K562 treated with DMSO at 1 percent for 4 hours (cell line): ENCODE data around the gene TMIGD1. TPM values are rescaled to one million over a fixed set of nuclear protein-coding genes. Genes with fewer than 3 reads are reported as not detected.

ENCODE experiments used
- total RNA-seq: library from RNA; unstranded; fragments of 300-600 nt; gene quantifications from 2 replicates; pipeline ENCODE4 v1.2.3, GENCODE V29; 2022; ENCODE audit not compliant: insufficient read depth

TMIGD1 gene, protein sequence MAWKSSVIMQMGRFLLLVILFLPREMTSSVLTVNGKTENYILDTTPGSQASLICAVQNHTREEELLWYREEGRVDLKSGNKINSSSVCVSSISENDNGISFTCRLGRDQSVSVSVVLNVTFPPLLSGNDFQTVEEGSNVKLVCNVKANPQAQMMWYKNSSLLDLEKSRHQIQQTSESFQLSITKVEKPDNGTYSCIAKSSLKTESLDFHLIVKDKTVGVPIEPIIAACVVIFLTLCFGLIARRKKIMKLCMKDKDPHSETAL
- not detected in 2 replicates for total RNA-seq

DNA sequence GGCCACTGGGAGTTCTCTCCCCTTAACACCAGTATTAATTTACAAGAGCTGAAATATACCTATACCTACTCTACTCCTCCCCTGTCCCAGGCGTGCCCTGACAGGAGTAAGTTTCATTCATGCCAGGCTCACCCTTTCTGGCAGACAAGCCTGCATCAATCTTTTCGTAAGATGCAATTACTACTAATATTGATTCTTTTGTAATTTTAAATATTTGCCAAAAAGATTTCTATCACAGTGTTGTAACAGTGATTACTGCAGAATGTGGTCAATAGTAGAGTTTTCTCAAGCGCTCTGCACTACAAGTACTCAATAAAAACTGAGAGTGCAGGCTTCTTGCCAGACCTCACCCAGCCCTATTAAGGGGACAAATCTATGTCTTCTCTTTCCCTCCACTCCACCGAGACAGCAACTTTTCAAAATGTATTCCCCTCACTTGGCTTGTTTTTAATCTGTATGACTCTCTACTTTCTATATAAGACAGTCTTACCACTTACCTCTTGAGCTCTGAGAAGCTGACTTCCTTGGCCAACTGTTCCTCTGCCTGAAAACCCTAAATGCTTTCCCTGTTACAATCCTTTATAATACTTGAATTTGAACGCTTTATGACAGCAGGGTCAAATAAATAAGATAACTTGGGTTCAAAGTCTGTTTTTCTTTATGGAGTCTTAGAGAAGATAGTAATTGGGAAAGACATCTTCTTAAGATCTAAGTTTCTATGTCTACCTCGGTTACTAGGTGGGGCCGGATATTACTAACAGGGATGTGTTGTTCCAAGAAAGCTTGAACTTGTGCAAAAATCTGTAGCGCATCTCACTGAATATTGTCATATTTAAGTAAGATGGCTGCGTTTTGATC, at the start of gene TMIGD1:
TSS of gene TMIGD1 (minus strand) at position 555 of the 858 bp plus-strand sequence. CDS start 1,924 bp downstream, outside the sequence.

DNA sequence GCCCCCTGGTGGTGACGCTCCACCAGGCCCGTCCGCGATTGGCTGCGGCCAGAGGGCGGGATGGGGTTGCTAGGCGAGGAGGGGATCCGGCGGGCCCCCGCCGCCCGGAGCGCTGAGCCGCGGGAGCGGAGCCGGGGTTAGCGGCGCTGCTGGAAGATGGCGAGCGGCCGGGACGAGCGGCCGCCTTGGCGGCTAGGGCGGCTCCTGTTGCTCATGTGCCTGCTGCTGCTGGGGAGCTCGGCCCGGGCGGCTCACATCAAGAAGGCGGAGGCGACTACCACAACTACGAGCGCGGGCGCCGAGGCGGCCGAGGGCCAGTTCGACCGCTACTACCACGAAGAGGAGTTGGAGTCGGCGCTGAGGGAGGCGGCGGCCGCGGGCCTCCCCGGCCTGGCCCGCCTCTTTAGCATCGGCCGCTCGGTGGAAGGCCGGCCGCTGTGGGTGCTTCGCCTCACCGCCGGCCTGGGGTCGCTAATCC, 45.0 kb upstream of the TMIGD1 start, which contains the start of gene CPD:
TSS of gene CPD (plus strand) at position 103 of the 478 bp plus-strand sequence. CDS start at position 157, 54 bp downstream.

DNA sequence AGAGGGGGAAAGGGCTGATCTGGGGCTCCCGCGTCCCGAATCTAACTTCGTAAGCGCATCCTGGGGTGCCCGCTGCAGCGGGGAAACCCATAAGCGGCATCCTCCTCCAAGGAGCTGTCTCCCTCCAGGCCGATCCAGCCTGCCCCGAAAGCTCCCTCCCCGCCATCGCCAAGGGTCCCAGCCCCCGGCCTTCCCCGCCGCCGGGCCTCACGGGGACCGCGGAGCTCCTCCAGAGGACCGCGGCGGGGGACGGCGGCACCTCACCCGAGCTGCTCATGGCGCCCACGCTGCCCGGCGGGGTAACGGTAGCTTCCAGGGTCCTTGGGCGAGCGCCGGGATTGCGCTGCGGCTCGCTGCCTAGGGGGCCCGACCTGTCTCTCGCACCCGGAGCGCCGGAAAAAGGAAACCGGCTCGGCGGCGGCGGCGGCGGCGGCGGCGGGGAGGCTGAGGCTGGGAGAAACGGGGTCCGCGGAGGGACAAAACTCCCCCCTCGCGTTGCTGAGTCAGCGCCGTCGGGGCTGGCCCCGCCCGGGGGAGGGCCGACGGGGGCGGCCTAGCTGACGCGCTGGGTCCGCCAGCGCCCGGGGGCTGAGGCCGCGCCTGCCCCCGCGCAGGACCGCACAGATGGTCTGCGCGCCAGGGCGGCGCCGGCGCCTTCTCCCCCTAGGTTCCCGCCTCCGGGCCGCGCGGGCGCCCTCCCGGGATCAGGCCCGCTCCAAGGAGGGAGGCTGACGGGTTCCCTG, 42.1 kb downstream of the TMIGD1 start, which contains the start of gene BLMH:
TSS of gene BLMH (minus strand) at position 402 of the 743 bp plus-strand sequence. CDS start at position 277, 125 bp downstream.

Other genes with a start within 250 kb of the TMIGD1 start
- gene NSRP1, start 217.2 kb downstream of the TMIGD1 start, total RNA-seq: 19.7 and 20.9 TPM in 2 replicates
- 0.73 TPM in 1 of 2 replicates, not detected in the other for gene SLC6A4, start 98.4 kb downstream of the TMIGD1 start, total RNA-seq
- gene BLMH, start 42.1 kb downstream of the TMIGD1 start, total RNA-seq: 58.4 and 61.5 TPM in 2 replicates
- 20.0 and 21.7 TPM in 2 replicates for gene CPD, start 44.9 kb upstream of the TMIGD1 start, total RNA-seq
- gene GOSR1, start 143.4 kb upstream of the TMIGD1 start, total RNA-seq: 13.7 and 16.0 TPM in 2 replicates